HepG2 (cell line): Measurements from ENCODE around the gene C19orf73. TPM values are rescaled to one million over a fixed set of nuclear protein-coding genes. Genes with fewer than 3 reads are reported as not detected.

ENCODE experiments used
- CC2D1A ChIP-seq: sonication (generic); formaldehyde crosslinking; IDR thresholded peaks from 2 replicates; pipeline ENCODE4 v1.8.1; 2023; ENCODE audit warnings: mild to moderate bottlenecking, missing genetic modification reagents
- CEBPG ChIP-seq: IDR thresholded peaks from 2 replicates; pipeline ENCODE4 v1.6.1; 2016
- CREM ChIP-seq, 2 experiments: sonication (generic) in 1 of 2; formaldehyde crosslinking in 1 of 2; IDR thresholded peaks; 2 replicates each; pipeline versions ENCODE4 v1.4.0 to v1.6.1; 2016 to 2020; ENCODE audit warnings: antibody characterized with exemption in 1 of 2, mild to moderate bottlenecking in 1 of 2, missing genetic modification reagents in 1 of 2
- FOXP1 ChIP-seq, 2 experiments: fragments of 450-650 bp in 1 of 2; IDR thresholded peaks; 2 replicates each; pipeline ENCODE4 v1.6.1; 2017 to 2018; ENCODE audit warnings: antibody characterized with exemption in 1 of 2
- HIVEP1 ChIP-seq: sonication (generic); formaldehyde crosslinking; IDR thresholded peaks from 2 replicates; pipeline ENCODE4 v1.4.0; 2020; ENCODE audit warnings: mild to moderate bottlenecking, missing genetic modification reagents
- KDM2A ChIP-seq: sonication (generic); formaldehyde crosslinking; IDR thresholded peaks from 2 replicates; pipeline ENCODE4 v1.4.0; 2020; ENCODE audit warnings: low read depth, missing genetic modification reagents, borderline replicate concordance
- MAFG ChIP-seq: sonication (generic); formaldehyde crosslinking; IDR thresholded peaks from 2 replicates; pipeline ENCODE4 v1.5.1; 2020; ENCODE audit warnings: mild to moderate bottlenecking, missing genetic modification reagents
- NBN ChIP-seq: fragments of 450-650 bp; conservative IDR thresholded peaks from 2 replicates; pipeline ENCODE4 v1.6.1; 2017
- ONECUT2 ChIP-seq: sonication (generic); formaldehyde crosslinking; IDR thresholded peaks from 2 replicates; pipeline ENCODE4 v1.4.0; 2020; ENCODE audit warnings: missing genetic modification reagents
- PCBP1 ChIP-seq: fragments of 200-400 bp; formaldehyde crosslinking; IDR thresholded peaks from 2 replicates; pipeline ENCODE4 v1.6.1; 2017; ENCODE audit warnings: mild to moderate bottlenecking, low read depth, low read length, borderline replicate concordance
- SALL2 ChIP-seq: sonication (generic); formaldehyde crosslinking; IDR thresholded peaks from 2 replicates; pipeline ENCODE4 v1.8.1; 2023; ENCODE audit warnings: mild to moderate bottlenecking, missing genetic modification reagents, inconsistent platforms
- SOX13 ChIP-seq, 3 experiments: fragments of 450-650 bp in 1 of 3; sonication (generic) in 1 of 3; formaldehyde crosslinking in 1 of 3; IDR thresholded peaks in 2 of 3; conservative IDR thresholded peaks in 1 of 3; 2 replicates each; pipeline versions ENCODE4 v1.5.0 to v1.6.1; 2016 to 2020; ENCODE audit warnings: antibody characterized with exemption in 1 of 3, mild to moderate bottlenecking in 1 of 3, missing compliant biosample characterization in 1 of 3, missing genetic modification reagents in 1 of 3, moderate library complexity in 1 of 3
- SOX5 ChIP-seq: IDR thresholded peaks from 2 replicates; pipeline ENCODE4 v1.6.1; 2016; ENCODE audit warnings: borderline replicate concordance
- TEAD2 ChIP-seq: sonication (generic); formaldehyde crosslinking; IDR thresholded peaks from 2 replicates; pipeline ENCODE4 v1.9.0; 2021; ENCODE audit warnings: missing genetic modification reagents
- TMF1 ChIP-seq: sonication (generic); formaldehyde crosslinking; IDR thresholded peaks from 2 replicates; pipeline ENCODE4 v1.8.1; 2022; ENCODE audit warnings: low read depth, missing genetic modification reagents
- ZBTB7A ChIP-seq: sonication (generic); formaldehyde crosslinking; IDR thresholded peaks from 2 replicates; pipeline ENCODE4 v1.8.0; 2022; ENCODE audit warnings: mild to moderate bottlenecking, missing genetic modification reagents
- ZMAT3 ChIP-seq: sonication (generic); formaldehyde crosslinking; conservative IDR thresholded peaks from 2 replicates; pipeline ENCODE4 v1.7.0; 2021; ENCODE audit warnings: missing genetic modification reagents
- ZNF33B ChIP-seq: sonication (generic); formaldehyde crosslinking; IDR thresholded peaks from 2 replicates; pipeline ENCODE4 v1.5.1; 2020; ENCODE audit warnings: mild to moderate bottlenecking, missing genetic modification reagents
- ZNF367 ChIP-seq: sonication (generic); formaldehyde crosslinking; IDR thresholded peaks from 2 replicates; pipeline ENCODE4 v1.4.0; 2020; ENCODE audit warnings: missing genetic modification reagents, borderline replicate concordance
- ZNF547 ChIP-seq: sonication (generic); formaldehyde crosslinking; IDR thresholded peaks from 2 replicates; pipeline ENCODE4 v1.5.1; 2020; ENCODE audit warnings: mild to moderate bottlenecking, missing genetic modification reagents
- ZNF549 ChIP-seq: sonication (generic); formaldehyde crosslinking; IDR thresholded peaks from 2 replicates; pipeline ENCODE4 v1.5.0; 2020; ENCODE audit warnings: missing genetic modification reagents
- ZNF773 ChIP-seq: sonication (generic); formaldehyde crosslinking; IDR thresholded peaks from 2 replicates; pipeline ENCODE4 v1.4.0; 2020; ENCODE audit warnings: missing genetic modification reagents, borderline replicate concordance
- ZNF784 ChIP-seq: sonication (generic); formaldehyde crosslinking; IDR thresholded peaks from 2 replicates; pipeline ENCODE4 v1.5.1; 2020; ENCODE audit warnings: missing genetic modification reagents, mild to moderate bottlenecking, borderline replicate concordance
- ZSCAN20 ChIP-seq: sonication (generic); formaldehyde crosslinking; IDR thresholded peaks from 2 replicates; pipeline ENCODE4 v1.4.0; 2020; ENCODE audit warnings: missing genetic modification reagents, mild to moderate bottlenecking, borderline replicate concordance
- polyA plus RNA-seq, 8 experiments: library from polyadenylated mRNA; depleted of rRNA in 3 of 8; stranded (reverse) in 7 of 8; unstranded in 1 of 8; fragments of >200 nt; fragmentation: Illumina TruSeq in 4 of 8; extraction: Trizol in 4 of 8; gene quantifications; 2 replicates each; pipeline versions ENCODE4 v1.2.1 to v1.2.3, GENCODE V29; 2011 to 2016; ENCODE audit warnings: low read depth in 4 of 8, missing spikeins in 1 of 8, mixed read lengths in 1 of 8; ENCODE audit not compliant: insufficient read depth in 1 of 8
- total RNA-seq, 5 experiments: library from RNA; depleted of rRNA; stranded (reverse); fragments of >200 nt; fragmentation: Illumina TruSeq; extraction: Trizol; gene quantifications; 2 replicates each; pipeline ENCODE4 v1.2.3, GENCODE V29; 2016; ENCODE audit warnings: low read depth in 1 of 5
- TF ChIP-seq, protein P1 (sequence below): IDR thresholded peaks from 2 replicates; pipeline ENCODE4 v1.6.1; 2016; ENCODE audit warnings: mild to moderate bottlenecking, missing biosample characterization, missing genetic modification reagents

C19orf73 gene
- total and polyA plus RNA-seq, 2 of the 13 experiments (the other 11 are each of a cell fraction or from before 2014, with no cell fraction given): 1.4 to 1.5 TPM

DNA sequence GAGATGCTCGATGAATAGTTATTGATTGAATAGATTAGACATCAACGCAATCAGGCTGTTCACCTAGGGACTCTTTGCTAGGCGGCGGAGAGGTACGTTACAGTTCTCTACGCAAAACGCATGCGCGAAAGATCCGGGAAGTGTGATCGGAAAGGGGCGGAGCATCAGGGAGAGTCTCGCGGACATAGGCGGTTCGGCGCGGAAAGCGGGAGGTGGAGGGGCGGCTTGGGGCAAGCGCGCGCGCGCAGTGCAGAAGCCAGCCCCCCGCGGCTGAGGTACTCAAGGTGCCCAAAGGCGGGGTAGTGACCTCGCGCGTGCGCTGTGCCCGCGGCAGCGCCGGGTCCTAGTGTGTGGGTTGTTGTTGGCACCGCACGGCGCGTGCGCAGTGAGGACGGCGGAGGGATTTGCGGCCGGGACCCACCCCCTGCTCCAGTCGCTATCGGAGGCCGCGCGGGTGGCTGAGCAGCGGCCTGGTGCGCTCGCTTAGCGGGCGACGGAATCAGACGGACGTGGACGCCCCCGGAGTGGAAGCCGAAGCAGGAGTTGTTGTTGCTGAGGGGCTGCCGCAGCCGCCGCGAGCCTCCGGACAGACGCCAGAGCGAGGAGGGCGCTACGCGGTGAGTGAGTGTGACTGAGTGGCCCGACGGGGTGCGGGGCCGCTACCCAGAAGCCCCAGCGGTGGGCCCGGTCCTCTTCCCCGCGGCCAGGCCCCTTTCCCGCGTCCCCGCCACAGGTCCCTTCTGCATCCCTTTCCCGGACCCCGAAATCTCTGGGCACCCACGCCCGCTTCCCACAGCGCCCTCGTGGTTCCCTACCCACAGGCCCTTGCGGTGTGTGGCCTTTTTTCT is 33.7 kb downstream of the C19orf73 start, which contains the start of gene SNRNP70 (continued):
- TF ChIP-seq ZNF547 (CRISPR knock-in tag): no peak; the same call in 1 of the 2 replicates
- TF ChIP-seq FOXP1 (IDR thresholded peaks at IDR 0.05): no peak
- TF ChIP-seq FOXP1 (CRISPR knock-in tag; IDR thresholded peaks at IDR 0.05): no peak
- TF ChIP-seq NBN: no peak
- TF ChIP-seq CEBPG: peak; percentile 47
- TF ChIP-seq ZNF33B: no peak; the same call in 1 of the 2 replicates
- TF ChIP-seq ZSCAN20: peak; percentile 82; the same call in 1 of the 2 replicates
- TF ChIP-seq ZNF773: peak; percentile 88; the same call in 1 of the 2 replicates
- TF ChIP-seq KDM2A: peak; percentile 94
- TF ChIP-seq ZBTB7A: peak; percentile 16; the same call in 1 of the 2 replicates
- peak; percentile 33; the same call in 1 of the 2 replicates for TF ChIP-seq TEAD2 (CRISPR knock-in tag)
- TF ChIP-seq SOX13 (IDR thresholded peaks at IDR 0.05): no peak
- 0 out of 4 replicates have a peak, but pooled peaks of 1 of the 2 experiments have one; percentile 28 for TF ChIP-seq SOX13 (CRISPR knock-in tag; conservative IDR thresholded peaks at IDR 0.05 in 1 of 2, IDR thresholded peaks at IDR 0.05 in 1 of 2)
- peak; percentile 17; the same call in 1 of the 2 replicates for TF ChIP-seq HIVEP1
- TF ChIP-seq ZMAT3 (CRISPR knock-in tag): 0 out of 2 replicates have a peak, but pooled peaks have one; percentile 8
- TF ChIP-seq ZNF367 (CRISPR knock-in tag): peak; percentile 34; the same call in 1 of the 2 replicates
- TF ChIP-seq CC2D1A: no peak
- TF ChIP-seq ONECUT2 (CRISPR knock-in tag): peak; percentile 48
- TF ChIP-seq, protein P1, sequence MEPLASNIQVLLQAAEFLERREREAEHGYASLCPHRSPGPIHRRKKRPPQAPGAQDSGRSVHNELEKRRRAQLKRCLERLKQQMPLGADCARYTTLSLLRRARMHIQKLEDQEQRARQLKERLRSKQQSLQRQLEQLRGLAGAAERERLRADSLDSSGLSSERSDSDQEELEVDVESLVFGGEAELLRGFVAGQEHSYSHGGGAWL: peak; percentile 66
- peak; percentile 62; the same call in 1 of the 2 replicates for TF ChIP-seq CREM (IDR thresholded peaks at IDR 0.05)
- no peak for TF ChIP-seq CREM (CRISPR knock-in tag; IDR thresholded peaks at IDR 0.05)
- TF ChIP-seq SALL2 (CRISPR knock-in tag): 0 out of 2 replicates have a peak, but pooled peaks have one; percentile 77
- peak; percentile 22; the same call in 1 of the 2 replicates for TF ChIP-seq ZNF784
- peak; percentile 46; the same call in 1 of the 2 replicates for TF ChIP-seq ZNF549 (CRISPR knock-in tag)
- peak; percentile 67; the same call in 1 of the 2 replicates for TF ChIP-seq MAFG
- TF ChIP-seq SOX5: 0 out of 2 replicates have a peak, but pooled peaks have one; percentile 28
- TF ChIP-seq PCBP1: peak; percentile 95
- TF ChIP-seq TMF1: peak; percentile 66; the same call in 1 of the 2 replicates
